HEK293 (cell line): ENCODE results near the gene AKAP5.

Experiments used
- KLF16 ChIP-seq: fragments of 450-650 bp; formaldehyde crosslinking; IDR thresholded peaks from 2 replicates; pipeline ENCODE4 v1.5.1; 2017; ENCODE audit warnings: missing biosample characterization, missing genetic modification characterization
- PRDM4 ChIP-seq: fragments of 450-650 bp; formaldehyde crosslinking; IDR thresholded peaks from 2 replicates; pipeline ENCODE4 v1.5.1; 2017; ENCODE audit warnings: missing biosample characterization, missing genetic modification characterization
- SP3 ChIP-seq: fragments of 450-650 bp; formaldehyde crosslinking; IDR thresholded peaks from 2 replicates; pipeline ENCODE4 v1.5.1; 2016; ENCODE audit warnings: missing biosample characterization, missing genetic modification characterization
- TSHZ1 ChIP-seq: fragments of 450-650 bp; formaldehyde crosslinking; IDR thresholded peaks from 2 replicates; pipeline ENCODE4 v1.5.1; 2016; ENCODE audit warnings: missing biosample characterization, missing genetic modification characterization, borderline replicate concordance
- YY2 ChIP-seq: fragments of 450-650 bp; formaldehyde crosslinking; IDR thresholded peaks from 2 replicates; pipeline ENCODE4 v1.5.1; 2016; ENCODE audit warnings: missing biosample characterization, missing genetic modification characterization
- ZBTB26 ChIP-seq: fragments of 450-650 bp; formaldehyde crosslinking; optimal IDR thresholded peaks from 2 replicates; pipeline ENCODE3; 2016; ENCODE audit warnings: missing biosample characterization, mild to moderate bottlenecking, missing genetic modification characterization
- ZFHX2 ChIP-seq: fragments of 450-650 bp; formaldehyde crosslinking; conservative IDR thresholded peaks from 2 replicates; pipeline ENCODE4 v1.5.1; 2016; ENCODE audit warnings: missing biosample characterization, missing genetic modification characterization
- ZIC2 ChIP-seq: fragments of 450-650 bp; formaldehyde crosslinking; IDR thresholded peaks from 2 replicates; pipeline ENCODE4 v1.5.1; 2016; ENCODE audit warnings: missing biosample characterization, missing genetic modification characterization
- ZNF121 ChIP-seq: fragments of 450-650 bp; formaldehyde crosslinking; IDR thresholded peaks from 2 replicates; pipeline ENCODE4 v1.5.1; 2016; ENCODE audit warnings: missing biosample characterization, missing genetic modification characterization
- ZNF248 ChIP-seq: fragments of 450-650 bp; formaldehyde crosslinking; IDR thresholded peaks from 2 replicates; pipeline ENCODE4 v1.5.1; 2017; ENCODE audit warnings: missing biosample characterization, missing genetic modification characterization
- ZNF341 ChIP-seq: fragments of 450-650 bp; formaldehyde crosslinking; IDR thresholded peaks from 2 replicates; pipeline ENCODE4; 2016; ENCODE audit warnings: low read depth, missing biosample characterization, missing genetic modification characterization
- ZNF354C ChIP-seq: fragments of 450-650 bp; formaldehyde crosslinking; IDR thresholded peaks from 2 replicates; pipeline ENCODE4 v1.5.1; 2016; ENCODE audit warnings: missing biosample characterization, missing genetic modification characterization, low read depth, borderline replicate concordance
- ZNF37A ChIP-seq: fragments of 450-650 bp; IDR thresholded peaks from 2 replicates; pipeline ENCODE4 v1.5.1; 2018; ENCODE audit warnings: missing biosample characterization, missing genetic modification characterization
- ZNF423 ChIP-seq: fragments of 450-650 bp; formaldehyde crosslinking; IDR thresholded peaks from 2 replicates; pipeline ENCODE4 v1.5.1; 2016; ENCODE audit warnings: missing biosample characterization, missing genetic modification characterization
- ZNF449 ChIP-seq: fragments of 450-650 bp; formaldehyde crosslinking; IDR thresholded peaks from 2 replicates; pipeline ENCODE4 v1.5.1; 2017; ENCODE audit warnings: missing biosample characterization, mild to moderate bottlenecking, missing genetic modification characterization, moderate library complexity
- ZNF473 ChIP-seq: fragments of 450-650 bp; formaldehyde crosslinking; IDR thresholded peaks from 2 replicates; pipeline ENCODE4 v1.5.1; 2017; ENCODE audit warnings: missing biosample characterization, missing genetic modification characterization
- ZNF514 ChIP-seq: fragments of 450-650 bp; formaldehyde crosslinking; IDR thresholded peaks from 2 replicates; pipeline ENCODE4 v1.5.1; 2016; ENCODE audit warnings: missing biosample characterization, missing genetic modification characterization
- ZNF530 ChIP-seq: fragments of 450-650 bp; formaldehyde crosslinking; IDR thresholded peaks from 2 replicates; pipeline ENCODE4 v1.5.1; 2016; ENCODE audit warnings: low read depth, missing biosample characterization, missing genetic modification characterization
- ZNF596 ChIP-seq: fragments of 450-650 bp; IDR thresholded peaks from 2 replicates; pipeline ENCODE4 v1.5.0; 2018; ENCODE audit warnings: missing biosample characterization, mild to moderate bottlenecking, missing genetic modification characterization, moderate library complexity
- TF ChIP-seq, protein P1 (sequence below): IDR thresholded peaks from 2 replicates; pipeline ENCODE4 v1.6.1; 2011; ENCODE audit warnings: mild to moderate bottlenecking, low read depth, low read length, borderline replicate concordance
- TF ChIP-seq, protein P2 (sequence below): fragments of 450-650 bp; formaldehyde crosslinking; IDR thresholded peaks from 2 replicates; pipeline ENCODE4 v1.5.1; 2016; ENCODE audit warnings: missing biosample characterization, missing genetic modification characterization
- TF ChIP-seq, protein P3 (sequence below): sonication (generic); formaldehyde crosslinking; IDR thresholded peaks from 2 replicates; pipeline ENCODE4 v1.8.1; 2022; ENCODE audit warnings: mild to moderate bottlenecking, moderate library complexity, missing genetic modification reagents

Gene AKAP5

DNA sequence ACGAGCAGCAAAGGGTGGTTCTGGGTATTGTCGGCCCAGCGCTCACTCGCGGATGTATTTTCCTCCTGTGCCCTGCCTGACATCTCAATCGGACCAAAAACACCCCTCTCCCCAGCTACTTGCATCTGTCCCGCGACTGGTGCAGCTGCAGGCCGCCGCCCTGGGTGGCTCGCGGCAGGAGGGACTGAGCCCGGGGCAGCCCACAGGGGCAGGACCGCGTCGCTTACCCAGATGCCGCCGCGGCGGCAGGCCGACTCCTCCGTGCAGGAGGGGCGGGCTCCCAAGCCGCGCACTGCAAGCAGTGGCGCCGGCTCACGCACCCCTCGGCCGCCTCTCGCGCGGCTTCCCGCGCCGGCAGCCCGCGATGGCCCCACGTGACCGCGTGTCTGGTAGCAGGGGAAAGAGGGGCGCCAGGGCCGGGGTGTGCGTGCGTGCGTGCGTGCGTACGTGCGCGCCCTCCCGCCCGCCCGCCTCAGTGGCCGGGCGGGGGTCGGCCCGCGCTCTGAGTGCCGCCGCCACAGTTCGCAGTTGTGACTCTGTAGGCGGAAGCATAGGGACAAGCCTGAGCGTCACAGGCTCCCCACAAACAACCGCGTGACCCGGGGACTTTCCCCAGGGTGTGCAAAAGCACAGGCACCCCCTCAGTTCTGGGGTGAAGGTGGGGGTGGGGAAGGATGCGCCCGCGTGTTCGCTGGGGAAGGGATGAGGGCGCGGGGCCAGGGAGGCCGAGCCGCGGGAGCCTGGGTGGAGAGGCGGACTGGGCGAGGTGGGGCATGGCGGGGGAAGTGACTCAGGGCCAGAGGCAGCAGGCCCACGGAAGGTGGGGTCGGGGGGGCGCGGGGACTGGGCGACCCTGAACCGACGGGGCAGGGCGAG lies 38.4 kb downstream of the AKAP5 start, which contains the start of gene ZBTB25 (continued):
- TF ChIP-seq PRDM4 (tag by site-specific recombination) (no peak), ZNF37A (tag by site-specific recombination) (no peak), ZNF530 (tag by site-specific recombination) (no peak), ZNF449 (tag by site-specific recombination) (no peak), ZNF354C (tag by site-specific recombination) (no peak), ZNF121 (tag by site-specific recombination) (peak; percentile 66; the same call in 1 of the 2 replicates), ZFHX2 (peak; percentile 84), ZNF248 (tag by site-specific recombination) (no peak), SP3 (tag by site-specific recombination) (no peak; the same call in 1 of the 2 replicates), ZIC2 (tag by site-specific recombination) (peak; percentile 81), ZNF473 (no peak), TSHZ1 (tag by site-specific recombination) (no peak), ZNF514 (tag by site-specific recombination) (no peak), ZNF596 (tag by site-specific recombination) (no peak), ZNF341 (tag by site-specific recombination) (peak; percentile 35; the same call in 1 of the 2 replicates), ZBTB26 (peak; percentile 61), ZNF423 (tag by site-specific recombination) (peak; percentile 86), YY2 (tag by site-specific recombination) (peak; percentile 65), KLF16 (0 out of 2 replicates have a peak, but pooled peaks have one; percentile 53)
- TF ChIP-seq, protein P1, sequence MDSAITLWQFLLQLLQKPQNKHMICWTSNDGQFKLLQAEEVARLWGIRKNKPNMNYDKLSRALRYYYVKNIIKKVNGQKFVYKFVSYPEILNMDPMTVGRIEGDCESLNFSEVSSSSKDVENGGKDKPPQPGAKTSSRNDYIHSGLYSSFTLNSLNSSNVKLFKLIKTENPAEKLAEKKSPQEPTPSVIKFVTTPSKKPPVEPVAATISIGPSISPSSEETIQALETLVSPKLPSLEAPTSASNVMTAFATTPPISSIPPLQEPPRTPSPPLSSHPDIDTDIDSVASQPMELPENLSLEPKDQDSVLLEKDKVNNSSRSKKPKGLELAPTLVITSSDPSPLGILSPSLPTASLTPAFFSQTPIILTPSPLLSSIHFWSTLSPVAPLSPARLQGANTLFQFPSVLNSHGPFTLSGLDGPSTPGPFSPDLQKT: no peak
- TF ChIP-seq, protein P2, sequence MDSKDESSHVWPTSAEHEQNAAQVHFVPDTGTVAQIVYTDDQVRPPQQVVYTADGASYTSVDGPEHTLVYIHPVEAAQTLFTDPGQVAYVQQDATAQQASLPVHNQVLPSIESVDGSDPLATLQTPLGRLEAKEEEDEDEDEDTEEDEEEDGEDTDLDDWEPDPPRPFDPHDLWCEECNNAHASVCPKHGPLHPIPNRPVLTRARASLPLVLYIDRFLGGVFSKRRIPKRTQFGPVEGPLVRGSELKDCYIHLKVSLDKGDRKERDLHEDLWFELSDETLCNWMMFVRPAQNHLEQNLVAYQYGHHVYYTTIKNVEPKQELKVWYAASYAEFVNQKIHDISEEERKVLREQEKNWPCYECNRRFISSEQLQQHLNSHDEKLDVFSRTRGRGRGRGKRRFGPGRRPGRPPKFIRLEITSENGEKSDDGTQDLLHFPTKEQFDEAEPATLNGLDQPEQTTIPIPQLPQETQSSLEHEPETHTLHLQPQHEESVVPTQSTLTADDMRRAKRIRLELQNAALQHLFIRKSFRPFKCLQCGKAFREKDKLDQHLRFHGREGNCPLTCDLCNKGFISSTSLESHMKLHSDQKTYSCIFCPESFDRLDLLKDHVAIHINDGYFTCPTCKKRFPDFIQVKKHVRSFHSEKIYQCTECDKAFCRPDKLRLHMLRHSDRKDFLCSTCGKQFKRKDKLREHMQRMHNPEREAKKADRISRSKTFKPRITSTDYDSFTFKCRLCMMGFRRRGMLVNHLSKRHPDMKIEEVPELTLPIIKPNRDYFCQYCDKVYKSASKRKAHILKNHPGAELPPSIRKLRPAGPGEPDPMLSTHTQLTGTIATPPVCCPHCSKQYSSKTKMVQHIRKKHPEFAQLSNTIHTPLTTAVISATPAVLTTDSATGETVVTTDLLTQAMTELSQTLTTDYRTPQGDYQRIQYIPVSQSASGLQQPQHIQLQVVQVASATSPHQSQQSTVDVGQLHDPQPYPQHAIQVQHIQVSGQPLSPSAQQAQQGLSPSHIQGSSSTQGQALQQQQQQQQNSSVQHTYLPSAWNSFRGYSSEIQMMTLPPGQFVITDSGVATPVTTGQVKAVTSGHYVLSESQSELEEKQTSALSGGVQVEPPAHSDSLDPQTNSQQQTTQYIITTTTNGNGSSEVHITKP (tag by site-specific recombination): peak; percentile 94
- TF ChIP-seq, protein P3, sequence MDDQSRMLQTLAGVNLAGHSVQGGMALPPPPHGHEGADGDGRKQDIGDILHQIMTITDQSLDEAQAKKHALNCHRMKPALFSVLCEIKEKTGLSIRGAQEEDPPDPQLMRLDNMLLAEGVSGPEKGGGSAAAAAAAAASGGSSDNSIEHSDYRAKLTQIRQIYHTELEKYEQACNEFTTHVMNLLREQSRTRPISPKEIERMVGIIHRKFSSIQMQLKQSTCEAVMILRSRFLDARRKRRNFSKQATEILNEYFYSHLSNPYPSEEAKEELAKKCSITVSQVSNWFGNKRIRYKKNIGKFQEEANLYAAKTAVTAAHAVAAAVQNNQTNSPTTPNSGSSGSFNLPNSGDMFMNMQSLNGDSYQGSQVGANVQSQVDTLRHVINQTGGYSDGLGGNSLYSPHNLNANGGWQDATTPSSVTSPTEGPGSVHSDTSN (CRISPR knock-in tag): peak; percentile 85; the same call in 1 of the 2 replicates
